Jurkat, Clone E6-1 (cell line): Measurements from ENCODE around the gene RBFOX1.

ENCODE experiments used
- DNase-seq: peaks from one replicate; pipeline ENCODE4 v3.0.0-alpha.2; 2011; ENCODE audit warnings: low read depth, low spot score
- H3K4me3 ChIP-seq: 2 replicates; pipeline ENCODE4 v1.5.1; 2011; ENCODE audit warnings: mild to moderate bottlenecking, low read length, control low read depth, moderate library complexity

The RBFOX1 gene

DNA sequence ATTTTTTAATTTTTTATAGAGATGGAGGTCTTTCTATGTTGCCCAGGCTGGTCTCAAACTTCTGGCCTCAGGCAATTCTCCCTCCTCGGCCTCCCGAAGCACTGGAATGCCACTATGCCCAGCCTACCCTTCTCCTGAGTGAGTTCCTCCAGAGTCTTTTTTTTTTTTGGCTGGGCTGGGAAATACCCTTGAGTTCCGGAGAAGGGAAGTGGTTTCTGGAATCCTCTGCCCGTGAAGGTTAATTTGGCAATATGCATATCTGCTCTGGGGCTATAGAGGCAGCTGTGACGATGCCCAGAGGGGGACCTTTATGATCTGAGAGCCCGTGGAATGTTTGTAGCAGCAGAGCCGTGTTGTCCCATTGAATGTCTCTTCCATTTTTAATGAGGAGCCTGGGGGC lies 217.5 kb downstream of the RBFOX1 start:
- H3K4me3 ChIP-seq, result no peak overlapping the region
- DNase-seq, result no peak

DNA sequence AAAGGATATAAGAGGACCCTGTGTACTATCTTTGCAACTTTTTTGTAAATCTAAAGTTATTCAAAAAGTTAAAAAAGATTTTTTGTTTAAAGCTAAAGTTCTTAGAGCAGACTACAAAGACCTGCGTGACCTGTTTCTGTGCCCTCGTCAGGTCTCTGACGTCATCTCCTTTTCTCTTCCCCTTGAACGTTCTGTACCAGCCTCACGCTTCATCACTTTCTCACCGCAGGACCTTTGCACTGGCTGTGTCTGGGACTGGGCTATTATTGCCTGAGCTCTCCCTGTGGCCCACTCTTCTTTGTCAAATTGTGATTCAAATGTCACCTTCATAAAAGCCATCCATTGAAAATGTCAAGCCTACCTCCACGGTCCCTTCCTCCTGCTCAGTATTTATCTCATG lies 222.8 kb downstream of the RBFOX1 start:
- no peak for DNase-seq
- no peak overlapping the region for H3K4me3 ChIP-seq

DNA sequence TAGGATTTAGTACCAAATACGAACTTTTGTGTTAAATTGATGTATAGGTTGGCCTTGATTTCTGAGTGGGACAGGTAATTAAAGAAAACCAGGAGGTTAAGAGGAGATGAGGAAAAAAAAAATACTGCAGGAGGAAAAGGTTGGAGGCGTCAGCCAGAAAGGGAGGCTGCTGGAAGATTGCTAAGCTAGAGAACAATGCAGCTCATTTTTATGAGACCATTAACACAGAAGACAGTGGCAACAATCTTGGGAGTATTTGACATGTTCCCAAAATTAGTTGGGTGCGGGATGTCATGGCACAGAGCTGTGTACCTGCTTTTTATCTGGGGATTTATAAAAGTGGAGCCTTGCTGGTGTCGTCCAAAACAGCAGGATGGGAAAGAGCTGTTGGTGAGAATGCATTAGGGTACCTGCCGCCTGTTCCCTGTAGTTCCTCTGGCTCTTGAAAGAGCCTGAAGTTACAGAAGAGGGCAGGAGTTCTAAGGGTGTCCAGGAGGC lies 229.3 kb downstream of the RBFOX1 start:
- DNase-seq, result no peak
- no peak overlapping the region for H3K4me3 ChIP-seq

DNA sequence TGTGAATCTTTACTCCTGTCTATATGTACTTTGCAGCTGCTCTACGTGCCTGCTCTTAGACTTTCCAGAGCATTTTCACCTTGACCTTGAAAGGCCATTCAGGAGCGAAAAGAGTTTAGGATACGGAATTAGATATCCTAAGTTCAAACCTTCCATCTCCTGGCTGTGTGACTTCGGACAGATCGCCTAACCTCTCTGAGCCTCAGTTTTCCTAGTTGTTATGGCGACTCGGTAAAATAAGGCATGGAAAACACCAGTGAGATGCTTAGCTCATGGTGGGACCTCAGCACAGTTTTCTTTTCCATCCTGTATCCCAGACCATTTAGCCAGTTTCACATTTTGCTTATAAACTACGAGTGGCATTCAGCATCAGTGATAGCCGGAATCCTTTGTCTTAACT lies 233.7 kb downstream of the RBFOX1 start:
- DNase-seq, result no peak
- H3K4me3 ChIP-seq, result no peak overlapping the region

DNA sequence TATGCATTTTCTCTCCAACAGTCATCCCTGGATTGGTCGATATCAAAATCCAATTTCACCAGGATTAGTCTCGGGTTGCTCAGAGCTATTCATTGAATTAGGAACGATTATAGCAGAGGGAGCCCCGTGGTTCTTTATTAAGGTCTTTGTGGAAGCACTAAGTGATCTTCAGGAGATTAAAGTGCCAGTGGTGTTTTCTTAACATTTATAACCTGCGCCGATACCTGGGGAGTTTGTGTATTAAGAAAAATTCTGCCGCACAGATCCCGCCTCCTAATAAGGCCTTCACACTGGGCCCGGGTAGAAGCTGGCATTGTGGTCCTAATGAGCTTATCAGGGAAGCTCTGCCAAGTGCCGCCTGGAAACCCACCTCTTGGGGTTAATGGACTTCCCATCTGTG lies 238.7 kb downstream of the RBFOX1 start:
- no peak for DNase-seq
- no peak overlapping the region for H3K4me3 ChIP-seq

DNA sequence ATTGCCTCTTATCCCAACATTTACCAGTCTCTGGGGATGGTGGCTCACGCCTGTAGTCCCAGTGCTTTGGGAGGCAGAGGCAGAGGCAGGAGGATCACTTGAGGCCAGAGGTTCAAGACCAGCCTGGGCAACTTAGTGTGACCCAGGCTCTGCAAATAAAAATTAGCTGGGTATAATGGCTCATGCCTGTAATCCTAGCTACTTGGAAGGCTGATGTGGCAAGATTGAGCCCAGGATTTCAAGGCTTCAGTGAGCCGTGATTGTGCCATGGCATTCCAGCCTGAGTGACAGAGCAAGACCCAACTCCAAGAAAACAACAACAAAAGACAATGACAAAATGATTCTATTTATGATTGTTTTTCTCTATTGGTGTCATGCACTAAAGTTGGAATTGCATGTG lies 244.9 kb downstream of the RBFOX1 start:
- H3K4me3 ChIP-seq, result no peak overlapping the region
- DNase-seq, result no peak

DNA sequence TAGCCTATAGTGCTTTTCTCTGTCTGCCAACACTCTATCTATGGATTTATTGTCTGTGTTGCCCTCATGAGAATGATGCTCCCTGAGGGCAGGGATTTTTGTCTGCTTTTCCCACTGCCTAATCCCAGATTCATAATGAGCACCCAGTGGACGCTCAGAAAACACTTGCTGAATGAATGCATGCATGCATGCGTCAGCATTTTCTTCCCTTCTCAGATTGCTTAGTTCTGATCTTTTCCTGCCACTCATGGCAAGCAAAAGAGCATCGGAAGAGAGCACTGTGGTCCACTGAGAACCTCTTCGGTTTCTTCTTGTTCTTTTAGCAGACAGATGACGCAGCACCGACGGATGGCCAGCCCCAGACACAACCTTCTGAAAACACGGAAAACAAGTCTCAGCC lies 246.8 kb downstream of the RBFOX1 start:
- DNase-seq, result no peak
- no peak overlapping the region for H3K4me3 ChIP-seq

DNA sequence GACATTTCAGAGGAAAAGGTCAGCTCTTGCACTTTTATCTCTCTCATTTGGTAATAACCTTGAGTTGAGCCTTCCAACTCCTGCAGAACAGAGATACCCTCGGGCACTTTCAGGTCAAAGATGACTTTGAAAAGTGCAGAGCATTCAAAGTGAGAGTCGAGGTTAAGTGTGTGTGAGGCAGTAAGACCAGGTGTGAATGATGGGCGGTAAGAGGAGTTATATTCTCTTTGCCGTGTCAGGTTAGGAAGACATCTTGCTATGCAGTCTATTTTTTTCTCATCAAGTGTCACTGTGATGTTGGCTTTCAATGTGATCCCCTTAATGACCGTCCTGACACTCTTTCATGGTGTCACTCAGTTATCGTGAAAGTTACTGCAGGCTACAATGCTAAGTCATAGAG lies 248.5 kb downstream of the RBFOX1 start:
- H3K4me3 ChIP-seq, result no peak overlapping the region
- no peak for DNase-seq

DNA sequence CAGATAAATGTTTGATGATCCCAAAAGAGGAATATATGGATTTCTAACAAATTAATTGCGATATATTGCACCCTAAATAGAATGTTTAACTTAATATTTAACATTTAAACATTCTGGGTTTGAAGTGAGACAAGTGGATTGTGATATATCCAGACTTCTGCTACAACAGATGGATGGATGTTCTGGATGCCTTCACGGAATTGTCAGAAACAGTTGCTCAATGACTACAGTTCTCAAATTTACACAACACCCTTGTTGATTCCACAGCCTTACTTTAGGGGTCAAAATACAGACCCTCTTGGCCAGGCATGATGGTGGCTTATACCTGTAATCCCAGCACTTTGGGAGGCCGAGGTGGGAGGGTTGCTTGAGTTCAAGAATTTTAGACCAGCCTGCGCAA lies 250.8 kb downstream of the RBFOX1 start:
- DNase-seq, result no peak
- no peak overlapping the region for H3K4me3 ChIP-seq

DNA sequence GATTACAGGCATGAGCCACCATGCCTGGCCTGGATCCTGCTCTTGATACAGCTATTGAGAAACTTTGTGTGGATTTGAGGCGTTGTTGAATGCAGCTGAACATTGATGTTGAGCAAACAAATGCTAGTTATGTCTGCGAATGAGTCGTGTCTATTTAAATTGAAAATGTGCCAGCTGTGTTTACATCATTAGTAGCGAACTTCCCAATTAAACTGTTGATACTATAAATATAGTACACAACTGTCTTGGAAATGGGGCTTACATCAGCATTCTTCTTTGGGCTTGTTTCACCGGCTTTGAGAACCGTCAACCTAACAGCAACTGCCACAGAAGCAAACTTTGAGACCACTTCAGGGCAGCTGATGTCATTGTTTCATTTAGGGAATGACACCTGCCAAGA lies 251.9 kb downstream of the RBFOX1 start:
- no peak for DNase-seq
- H3K4me3 ChIP-seq, result no peak overlapping the region

DNA sequence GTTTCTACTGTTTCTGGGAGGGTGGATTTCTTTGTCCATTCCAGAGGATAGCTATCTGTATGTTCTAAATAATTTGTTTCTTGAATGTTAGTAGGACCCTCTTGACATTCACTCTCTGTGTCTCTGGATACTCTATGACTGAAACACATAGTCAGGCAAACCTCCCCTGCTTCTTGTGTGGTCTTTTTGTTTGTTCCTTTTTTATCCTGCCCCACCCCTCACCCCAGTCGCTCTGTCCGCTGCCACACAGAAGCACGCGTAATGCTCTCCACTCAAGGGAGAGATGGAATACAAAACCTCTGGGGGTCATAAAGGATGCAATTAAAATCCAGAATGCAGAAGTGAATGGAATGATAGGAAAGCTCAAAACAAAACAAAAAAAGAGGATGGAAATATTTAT lies 253.1 kb downstream of the RBFOX1 start:
- DNase-seq, result no peak
- no peak overlapping the region for H3K4me3 ChIP-seq

DNA sequence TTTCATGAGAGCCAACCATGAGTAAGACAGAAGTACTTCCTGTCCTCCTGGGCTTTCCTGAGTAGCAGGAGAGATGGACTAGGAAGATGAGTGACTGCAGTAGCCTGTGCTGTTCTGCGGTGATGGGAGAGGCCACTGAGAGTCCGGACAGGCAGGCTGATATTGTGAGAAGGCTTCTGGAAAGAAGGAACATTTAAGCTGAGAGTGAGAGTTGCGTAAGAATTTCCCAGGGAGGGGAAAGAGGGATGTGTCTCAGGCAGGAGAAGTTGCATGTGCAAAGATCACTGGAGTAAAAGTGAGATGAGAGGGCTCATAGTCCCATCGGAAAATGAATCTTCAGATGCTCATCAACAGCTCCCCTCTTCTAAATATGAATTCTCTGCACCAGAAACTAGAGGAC lies 258.3 kb downstream of the RBFOX1 start:
- no peak overlapping the region for H3K4me3 ChIP-seq
- DNase-seq, result no peak

DNA sequence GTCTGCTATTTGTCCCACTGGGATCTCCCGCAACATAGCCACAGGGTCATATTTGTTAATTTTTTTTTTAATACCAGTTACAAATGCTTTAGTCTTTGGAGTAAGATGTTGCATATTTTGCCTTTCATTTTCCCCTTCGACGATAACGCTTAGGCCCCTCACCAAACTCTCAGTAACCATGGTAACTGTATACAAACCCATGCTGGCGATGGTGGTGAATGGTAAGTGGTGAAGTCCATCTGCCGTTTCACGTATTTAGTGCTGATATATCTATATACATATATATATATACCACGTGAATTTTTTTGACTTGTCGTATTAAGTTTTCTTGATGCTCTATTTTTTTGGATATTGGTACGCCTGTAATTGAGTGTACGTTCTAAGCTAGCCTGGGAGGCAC lies 263.7 kb downstream of the RBFOX1 start:
- H3K4me3 ChIP-seq, result no peak overlapping the region
- no peak for DNase-seq

DNA sequence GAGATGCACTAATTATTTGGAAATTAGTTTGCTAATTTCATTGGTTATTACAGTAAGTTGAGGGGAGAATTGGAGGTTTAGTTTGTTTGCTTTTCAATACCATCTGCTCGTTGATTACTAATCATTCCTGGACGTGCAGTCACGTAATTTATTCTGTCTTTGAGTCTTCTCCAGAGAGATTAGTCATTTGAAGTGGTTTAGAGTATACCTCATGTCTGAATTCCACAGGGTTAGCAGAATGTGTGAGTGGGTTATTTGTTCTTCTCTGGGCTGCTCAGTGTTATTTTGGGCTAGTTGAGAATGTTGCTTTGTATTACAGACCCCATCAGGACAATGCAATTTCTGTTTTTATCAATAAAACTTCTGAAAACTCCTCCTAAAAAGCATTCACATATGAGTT lies 265.0 kb downstream of the RBFOX1 start:
- no peak for DNase-seq
- H3K4me3 ChIP-seq, result no peak overlapping the region

DNA sequence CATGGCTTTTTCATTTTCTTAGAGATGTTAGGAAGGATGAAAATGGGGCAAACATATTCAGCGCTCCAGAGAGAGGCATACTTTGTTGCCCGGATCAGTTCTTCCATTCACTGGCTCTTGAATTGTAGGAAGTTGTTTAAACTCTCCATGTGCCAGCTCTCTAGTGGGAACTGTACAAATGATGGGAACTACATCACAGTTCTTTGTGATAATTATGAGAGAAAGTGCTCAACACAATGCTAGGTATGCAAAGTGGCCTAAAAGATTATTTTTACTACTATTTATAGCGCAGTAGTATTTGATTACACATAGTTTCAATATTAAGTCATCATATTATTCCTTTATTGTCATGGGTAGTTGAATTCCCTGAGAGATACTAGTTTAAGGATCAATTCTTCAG lies 268.5 kb downstream of the RBFOX1 start:
- H3K4me3 ChIP-seq, result no peak overlapping the region
- no peak for DNase-seq

DNA sequence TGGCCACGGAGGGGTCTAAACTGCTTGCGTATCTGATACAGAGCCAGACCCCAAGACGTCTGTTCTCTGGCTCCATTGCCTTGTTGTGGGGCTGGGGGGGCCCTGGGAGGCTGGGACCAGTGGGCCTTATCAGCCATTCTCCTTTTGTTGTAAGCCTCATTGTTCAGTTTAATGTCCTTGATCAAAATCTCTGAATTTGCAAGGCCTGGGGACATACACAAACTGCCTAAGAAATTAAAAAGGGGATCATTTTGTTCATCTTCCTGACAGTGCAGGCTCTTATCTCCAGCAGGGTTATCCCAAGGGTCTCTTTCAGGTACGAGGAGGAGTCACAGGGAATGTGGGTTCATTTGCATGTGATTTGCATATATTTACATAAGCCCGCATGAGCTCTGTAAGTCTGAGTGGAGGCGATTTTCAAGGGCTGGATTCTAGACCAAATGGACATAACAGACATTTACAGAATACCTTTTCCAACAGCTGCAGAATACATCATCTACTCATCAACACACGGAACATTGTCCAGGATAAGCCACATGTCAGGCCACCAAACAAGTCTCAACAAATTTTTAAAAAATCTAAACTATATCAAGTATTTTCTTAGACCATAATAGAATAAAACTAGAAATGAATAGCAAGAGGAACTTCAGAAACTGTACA lies 269.8 kb downstream of the RBFOX1 start:
- no peak overlapping the region for H3K4me3 ChIP-seq
- no peak for DNase-seq

DNA sequence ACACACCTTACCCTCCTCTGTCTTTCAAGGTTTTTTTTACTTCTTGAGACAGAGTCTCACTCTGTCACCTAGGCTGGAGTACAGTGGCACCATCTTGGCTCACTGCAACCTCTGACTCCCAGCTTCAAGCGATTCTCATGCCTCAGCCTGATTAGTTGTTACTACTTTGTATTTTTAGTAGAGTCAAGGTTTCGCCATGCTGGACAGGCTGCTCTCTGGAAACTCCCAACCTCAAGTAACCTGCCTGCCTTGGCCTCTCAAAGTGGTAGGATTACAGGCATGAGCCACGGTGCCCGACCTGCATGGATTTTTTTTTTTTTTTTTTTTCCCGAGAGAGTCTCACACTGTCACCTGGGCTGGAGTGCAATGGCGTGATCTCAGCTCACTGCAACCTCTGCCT lies 273.2 kb downstream of the RBFOX1 start:
- DNase-seq, result no peak
- H3K4me3 ChIP-seq, result no peak overlapping the region

DNA sequence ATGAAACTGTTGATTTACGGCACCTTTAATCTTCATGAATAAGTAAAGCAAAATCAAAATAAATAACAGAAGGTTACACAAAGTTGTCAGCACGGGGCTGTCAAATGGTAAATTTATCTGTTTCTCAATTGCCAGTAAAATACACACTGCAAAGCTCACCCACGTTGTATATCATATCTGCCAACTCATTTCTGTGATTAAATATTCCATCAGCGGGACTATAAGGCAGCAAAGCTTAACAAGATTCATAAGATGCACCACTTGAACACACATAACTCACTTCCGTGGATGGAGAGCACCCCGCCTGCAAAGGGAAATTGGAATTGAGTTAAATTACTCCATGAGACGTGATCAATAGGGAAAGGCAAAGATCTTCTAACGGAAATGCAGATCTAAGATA lies 280.0 kb downstream of the RBFOX1 start:
- H3K4me3 ChIP-seq, result no peak overlapping the region
- DNase-seq, result no peak

DNA sequence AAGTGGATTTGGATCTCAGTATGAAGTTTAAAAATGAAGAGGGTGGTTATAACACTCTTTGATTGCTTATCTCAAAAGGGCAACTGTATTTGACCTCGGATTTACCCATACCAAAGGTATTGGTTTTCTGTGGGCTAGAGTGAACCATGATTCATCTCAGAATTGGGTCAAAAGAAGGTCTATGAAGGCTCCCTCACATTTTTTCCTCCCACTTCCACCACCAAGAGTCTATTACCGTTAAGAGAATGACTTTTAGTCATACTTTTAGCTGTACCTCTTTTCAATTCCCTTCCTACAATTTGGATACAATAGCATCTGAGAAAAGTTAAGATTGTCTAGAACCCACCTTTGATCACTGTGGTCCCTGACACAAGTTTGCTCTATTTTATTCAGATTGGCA lies 280.9 kb downstream of the RBFOX1 start:
- no peak overlapping the region for H3K4me3 ChIP-seq
- DNase-seq, result no peak

DNA sequence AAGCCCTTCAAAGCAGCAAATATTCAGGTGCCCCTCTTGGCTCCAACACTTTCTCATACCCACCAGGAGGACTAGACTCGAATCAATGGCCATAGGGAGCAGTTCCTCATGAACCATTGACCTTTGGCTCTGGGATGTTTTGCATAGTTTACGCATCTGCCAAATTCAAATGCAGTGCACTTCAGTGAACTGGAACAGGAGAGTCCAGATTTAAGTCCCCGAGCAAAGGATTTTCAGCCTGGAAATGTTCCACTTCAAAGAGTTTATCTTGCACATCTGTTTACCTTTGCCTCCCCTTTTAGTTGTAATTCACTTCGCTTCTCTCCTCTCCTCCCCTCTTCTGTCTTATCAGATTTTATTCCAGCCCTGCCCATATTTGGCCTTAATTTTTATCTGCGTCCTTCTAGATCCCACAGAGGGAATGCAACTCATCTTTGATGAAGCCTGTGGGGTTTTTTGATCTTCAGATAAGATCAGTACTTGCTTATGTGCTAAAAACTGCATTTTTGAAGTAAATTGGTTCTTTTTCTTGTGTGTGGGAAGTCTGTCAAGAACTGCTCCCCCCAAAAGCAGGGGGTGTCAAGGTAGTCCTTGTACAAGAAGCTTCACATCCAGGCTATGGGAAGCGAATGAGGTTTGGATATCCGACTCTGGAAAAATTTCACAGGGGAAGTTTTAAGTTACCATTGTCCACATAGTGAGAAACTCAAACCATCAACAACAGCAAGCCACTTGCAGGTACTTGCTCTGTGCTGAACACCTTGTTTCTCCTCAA lies 281.6 kb downstream of the RBFOX1 start:
- no peak overlapping the region for H3K4me3 ChIP-seq
- no peak for DNase-seq

DNA sequence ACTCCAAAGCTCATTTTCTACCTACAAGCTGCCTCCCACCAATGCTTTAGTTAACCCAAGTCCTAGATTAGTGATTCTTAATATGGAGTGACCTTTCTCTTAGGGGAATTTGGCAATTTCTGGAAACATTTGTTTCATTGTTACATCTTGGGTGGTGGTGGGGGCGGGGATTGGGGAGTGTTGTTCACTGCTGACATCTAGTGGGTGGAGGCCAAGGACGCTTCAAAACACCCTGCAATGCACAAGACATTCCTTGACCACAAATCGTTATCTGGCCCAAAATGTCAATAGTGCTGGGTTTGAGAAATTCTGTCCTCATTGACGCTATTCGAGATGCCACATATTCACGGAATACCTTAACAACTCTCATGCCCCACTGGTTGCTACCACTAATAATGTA lies 282.9 kb downstream of the RBFOX1 start:
- no peak for DNase-seq
- no peak overlapping the region for H3K4me3 ChIP-seq
